ENCODE data around the gene CCDC69. TPM values are rescaled to one million over a fixed set of nuclear protein-coding genes. Genes with fewer than 3 reads are reported as not detected.

CCDC69 gene
- total RNA-seq, 4 donors from 2014 or later, result 13.5 to 51.6 (median 18.3) TPM

GRCh38 chr5:151143645-151144044, 80.2 kb downstream of the CCDC69 start:
- H3K27me3 ChIP-seq, result no peaks in the 10 kb centered on the region
- peaks cover 8 to 22% of the 10 kb centered on the region in 2 donors for H3K36me3 ChIP-seq
- TF ChIP-seq POLR2A (IDR thresholded peaks at IDR 0.05) (no peak), CTCF (IDR thresholded peaks at IDR 0.05) (no peak)
- 87 to 96% methylated on average over 7 of the region's 7 CpGs for WGBS, 2 donors
- H3K27ac ChIP-seq, result no peak overlapping the region
- H3K9me3 ChIP-seq, result no peaks in the 10 kb centered on the region
- H3K4me1 ChIP-seq, result peaks cover 0 to 30% of the 10 kb centered on the region in 2 donors
- no peak overlapping the region for H3K4me3 ChIP-seq (replicated peaks in 1 of 3)
- intact Hi-C loops (cut with DNase I), result no loop called here
- DNase-seq, result no peak

DNA sequence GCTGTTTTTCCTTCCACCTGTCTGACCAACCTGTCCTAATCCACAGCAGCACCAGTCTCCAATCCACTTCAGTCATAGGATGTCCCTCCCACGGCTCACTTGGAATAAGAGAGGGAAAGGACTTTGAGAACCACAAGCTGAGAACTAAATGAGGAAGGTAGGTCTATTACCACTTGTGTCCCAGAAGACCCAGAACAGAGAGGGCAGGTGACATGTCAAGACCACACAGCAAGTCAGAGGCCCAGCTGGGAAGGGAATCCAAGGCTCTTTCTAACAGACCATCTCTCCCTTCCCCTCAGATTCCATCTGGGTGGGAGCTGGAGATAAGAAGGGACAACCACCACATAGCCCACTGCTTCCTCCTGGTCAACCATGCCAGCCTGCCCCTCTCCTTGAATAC, 81.0 kb downstream of the CCDC69 start:
- DNase-seq, result no peak
- H3K4me3 ChIP-seq (replicated peaks in 1 of 3), result no peak overlapping the region
- H3K9me3 ChIP-seq, result no peaks in the 10 kb centered on the region
- H3K27ac ChIP-seq, result no peak overlapping the region
- no peak for TF ChIP-seq CTCF (IDR thresholded peaks at IDR 0.05)
- TF ChIP-seq POLR2A (IDR thresholded peaks at IDR 0.05), result no peak
- peaks cover 15 to 29% of the 10 kb centered on the region in 2 donors for H3K36me3 ChIP-seq
- H3K27me3 ChIP-seq, result no peaks in the 10 kb centered on the region
- 67 to 100% methylated on average over 1 of the region's 1 CpG for WGBS, 2 donors
- peaks cover 0 to 30% of the 10 kb centered on the region in 2 donors for H3K4me1 ChIP-seq
- intact Hi-C loops (cut with DNase I), result no loop called here

DNA sequence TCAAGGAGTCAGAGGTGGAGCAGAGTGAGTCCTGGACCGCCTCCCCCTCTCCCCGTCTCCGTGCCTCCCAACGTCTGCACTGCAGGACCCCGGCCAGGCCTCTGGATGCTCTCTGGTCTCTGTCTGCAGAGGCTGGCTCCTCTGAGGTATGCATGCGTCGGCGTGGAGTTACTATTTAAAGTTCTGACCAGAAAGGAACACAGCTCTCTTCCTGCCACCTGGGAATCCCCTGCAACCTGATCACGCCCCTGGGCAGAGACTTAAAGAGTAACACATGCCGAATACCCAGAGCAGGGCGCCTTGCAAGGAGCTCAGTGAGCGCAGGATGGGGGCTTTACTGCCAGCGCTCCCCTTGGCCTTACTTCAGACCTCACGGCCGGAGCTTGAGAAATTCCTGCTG, 82.4 kb downstream of the CCDC69 start:
- no peak overlapping the region for H3K27ac ChIP-seq
- no peak for DNase-seq

GRCh38 chr5:151140686-151141459, 83.0 kb downstream of the CCDC69 start:
- H3K36me3 ChIP-seq, result peaks cover 34 to 42% of the 10 kb centered on the region in 2 donors
- 89 to 95% methylated on average over 7 of the region's 7 CpGs for WGBS, 2 donors
- no peak overlapping the region for H3K27ac ChIP-seq
- H3K4me1 ChIP-seq, result peaks cover 0 to 18% of the 10 kb centered on the region in 2 donors
- no peak overlapping the region for H3K4me3 ChIP-seq (replicated peaks in 1 of 3)
- intact Hi-C loops (cut with DNase I), result no loop called here
- H3K27me3 ChIP-seq, result no peaks in the 10 kb centered on the region
- H3K9me3 ChIP-seq, result no peaks in the 10 kb centered on the region
- DNase-seq, result no peak
- TF ChIP-seq CTCF (IDR thresholded peaks at IDR 0.05) (no peak), POLR2A (IDR thresholded peaks at IDR 0.05) (no peak)

More for the DNA sequence above, 82.4 kb downstream of the CCDC69 start:
- H3K4me3 ChIP-seq (replicated peaks in 1 of 3), result no peak overlapping the region
- WGBS, 2 donors, result 61 to 78% methylated on average over 15 of the region's 15 CpGs
- H3K9me3 ChIP-seq, result no peaks in the 10 kb centered on the region
- no peak for TF ChIP-seq CTCF (IDR thresholded peaks at IDR 0.05)
- no peak for TF ChIP-seq POLR2A (IDR thresholded peaks at IDR 0.05)
- intact Hi-C loops (cut with DNase I), result no loop called here
- H3K27me3 ChIP-seq, result no peaks in the 10 kb centered on the region
- peaks cover 27 to 37% of the 10 kb centered on the region in 2 donors for H3K36me3 ChIP-seq
- peaks cover 0 to 24% of the 10 kb centered on the region in 2 donors for H3K4me1 ChIP-seq

GRCh38 chr5:151139646-151140045, 84.2 kb downstream of the CCDC69 start:
- no peak for DNase-seq
- TF ChIP-seq POLR2A (IDR thresholded peaks at IDR 0.05), result no peak
- no peak for TF ChIP-seq CTCF (IDR thresholded peaks at IDR 0.05)
- Histone ChIP-seq H3K4me1 (peaks cover 0 to 18% of the 10 kb centered on the region in 2 donors), H3K36me3 (peaks cover 41 to 54% of the 10 kb centered on the region in 2 donors), H3K9me3 (no peaks in the 10 kb centered on the region), H3K27ac (no peak overlapping the region), H3K27me3 (no peaks in the 10 kb centered on the region), H3K4me3 (replicated peaks in 1 of 3) (no peak overlapping the region)
- WGBS, 2 donors, result 95 to 96% methylated on average over 3 of the region's 3 CpGs
- intact Hi-C loops (cut with DNase I), result loop anchor here (10.0 kb wide), 1 partner anchor 105 kb away; no protein-coding TSS in a partner anchor

All from thyroid gland (tissue), 4 donors.